GM18498 (cell line): ENCODE measurements around the gene FAM222A.
"Not testable (repeated sequence)": the region's sequence is repeated elsewhere in the genome, so short reads cannot be mapped to it uniquely, and the experiment has no call there.

ENCODE experiments used
- ATAC-seq: cut with Tn5 transposase; IDR thresholded peaks from one replicate; pipeline ENCODE4 v1.9.1; 2021; ENCODE audit warnings: mild to moderate bottlenecking, moderate library complexity; ENCODE audit not compliant: unreplicated experiment

Gene FAM222A

DNA sequence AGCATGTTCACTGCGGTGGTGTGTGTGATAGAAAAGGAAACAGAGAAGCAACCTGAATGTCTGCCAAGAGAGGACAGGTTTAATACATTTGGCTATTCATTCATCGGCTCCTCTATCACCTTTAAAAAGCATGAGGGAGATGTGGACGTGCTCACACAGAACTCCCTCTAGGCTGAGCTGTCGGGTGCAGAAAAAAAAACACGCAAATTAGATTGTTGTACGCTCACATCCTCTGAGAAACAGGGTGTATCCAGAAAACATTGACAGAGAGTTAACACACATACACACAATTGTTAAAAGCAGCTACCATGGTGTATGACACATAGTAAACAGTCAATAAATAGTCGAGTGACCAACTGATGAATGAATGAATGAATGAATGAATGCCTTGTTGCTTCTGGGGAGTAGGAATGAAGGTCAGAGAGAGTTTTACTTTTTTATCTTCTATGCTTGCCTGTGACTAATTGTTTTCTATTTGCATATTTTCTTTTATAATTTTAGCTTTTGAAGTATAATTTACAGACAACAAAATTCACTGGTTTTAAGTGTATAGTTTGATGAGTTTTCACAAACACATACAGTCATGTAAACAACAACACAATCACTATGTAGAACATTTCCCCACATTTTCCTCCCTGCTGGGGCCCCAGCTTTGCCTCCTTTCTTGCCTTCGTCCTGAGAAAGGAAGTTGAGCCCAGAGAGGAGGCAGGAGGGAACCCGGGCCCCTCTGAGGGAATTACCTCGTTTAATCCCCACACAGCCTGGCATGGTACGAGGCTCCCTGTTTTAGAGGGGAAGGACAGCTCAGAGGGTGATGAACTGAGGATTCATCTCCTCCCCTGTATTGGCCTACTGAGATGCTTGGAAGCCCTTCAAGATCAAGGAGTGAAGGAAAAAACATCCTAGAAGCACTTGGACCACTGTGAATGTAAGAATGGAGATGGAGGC, 19.7 kb upstream of the FAM222A start:
- ATAC-seq: no peak

DNA sequence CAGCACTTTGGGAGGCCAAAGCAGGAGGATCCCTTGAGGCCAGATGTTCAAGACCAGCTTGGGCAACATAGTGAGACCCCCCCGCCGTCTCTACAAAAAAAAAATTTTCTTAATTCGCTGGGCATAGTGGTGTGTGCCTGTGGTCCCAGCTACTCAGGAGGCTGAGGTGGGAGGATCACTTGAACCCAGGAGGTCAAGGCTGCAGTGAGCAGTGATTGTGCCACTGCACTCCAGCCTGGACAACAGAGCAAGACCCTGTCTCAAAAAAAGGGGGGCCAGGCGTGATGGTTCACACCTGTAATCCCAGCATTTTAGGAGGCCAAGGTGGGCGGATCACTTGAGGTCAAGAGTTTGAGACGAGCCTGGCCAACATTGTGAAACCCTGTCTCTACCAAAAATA, 19.0 kb upstream of the FAM222A start:
- ATAC-seq: not testable (repeated sequence)

DNA sequence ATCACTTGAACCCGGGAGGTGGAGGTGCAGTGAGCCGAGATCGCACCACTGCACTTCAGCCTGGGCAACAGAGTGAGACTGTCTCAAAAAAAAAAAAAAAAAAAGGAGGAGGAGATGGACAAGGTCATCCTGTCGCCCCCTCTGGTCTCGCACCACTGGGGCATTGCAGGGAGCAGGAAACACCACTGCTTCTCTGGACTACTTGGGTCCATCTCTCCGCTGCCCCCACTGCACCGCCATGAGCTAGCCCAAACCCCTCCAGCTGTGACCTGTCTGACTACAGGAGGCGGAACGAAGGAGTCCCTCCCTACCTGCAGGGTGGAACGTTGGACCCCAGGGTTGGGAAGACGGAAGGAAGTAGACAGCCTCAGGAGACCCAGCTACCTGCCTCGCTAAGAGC, 18.2 kb upstream of the FAM222A start:
- no peak for ATAC-seq

DNA sequence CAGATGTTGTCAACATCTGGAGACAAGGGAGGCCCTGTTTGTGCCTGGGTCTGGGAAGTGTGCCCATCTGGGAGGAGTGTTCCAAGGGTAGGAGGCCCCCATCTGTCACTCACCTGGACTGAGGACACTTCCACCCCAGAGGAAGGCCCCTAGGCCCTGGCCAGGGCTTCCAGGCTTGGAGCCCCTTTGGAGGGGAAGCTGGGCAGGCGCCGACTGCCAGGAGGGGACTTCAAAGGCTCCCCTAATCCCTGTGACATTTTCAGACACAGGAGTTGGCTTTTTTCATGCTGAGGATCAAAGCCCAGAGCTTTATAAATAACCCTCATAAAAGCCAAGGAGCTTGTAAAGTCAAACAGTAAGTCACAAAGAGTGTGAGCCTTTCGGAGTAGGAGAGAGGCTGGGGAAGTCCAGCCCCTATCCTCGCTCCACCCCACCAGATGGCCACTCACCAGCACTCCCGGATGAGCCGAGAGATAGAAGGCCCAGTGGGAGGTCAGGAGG, 17.6 kb upstream of the FAM222A start:
- no peak for ATAC-seq

DNA sequence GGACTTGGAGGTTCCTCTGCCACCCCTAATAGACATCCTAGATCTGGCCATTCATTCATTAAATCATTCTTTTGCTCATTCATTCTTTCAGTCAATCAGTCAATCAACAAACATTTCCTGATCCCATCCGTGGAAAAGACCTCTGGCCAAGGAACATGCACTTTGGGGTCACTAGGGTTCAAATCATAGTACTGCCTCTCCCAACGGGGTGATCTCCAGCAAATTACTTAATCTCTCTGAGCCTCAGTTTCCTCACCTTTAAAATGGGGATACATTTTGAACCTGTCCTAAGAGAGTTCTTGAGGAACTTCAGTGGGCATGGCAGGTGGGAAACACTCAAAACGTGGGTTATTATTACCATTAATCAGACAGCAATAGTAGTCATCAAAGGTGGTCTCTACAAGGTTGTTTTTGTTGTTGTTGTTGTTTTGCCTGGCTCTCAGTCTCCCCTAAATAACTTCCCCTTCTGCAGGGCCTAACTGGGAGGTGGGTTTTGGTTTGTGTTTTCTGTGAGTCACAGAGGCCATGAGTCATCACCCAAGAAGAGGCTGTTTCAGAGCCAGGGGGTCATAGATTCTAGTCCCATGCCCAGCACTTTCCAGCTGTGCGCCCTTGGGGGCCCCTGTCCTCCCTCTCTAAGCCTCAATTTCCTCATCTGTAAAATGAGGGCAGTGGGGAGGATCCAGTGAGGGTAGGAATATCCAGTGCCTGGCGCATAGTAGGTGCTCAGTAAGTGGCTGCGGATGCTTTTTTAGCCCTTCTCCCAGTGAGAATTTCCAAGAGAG, 16.9 kb upstream of the FAM222A start:
- no peak for ATAC-seq

DNA sequence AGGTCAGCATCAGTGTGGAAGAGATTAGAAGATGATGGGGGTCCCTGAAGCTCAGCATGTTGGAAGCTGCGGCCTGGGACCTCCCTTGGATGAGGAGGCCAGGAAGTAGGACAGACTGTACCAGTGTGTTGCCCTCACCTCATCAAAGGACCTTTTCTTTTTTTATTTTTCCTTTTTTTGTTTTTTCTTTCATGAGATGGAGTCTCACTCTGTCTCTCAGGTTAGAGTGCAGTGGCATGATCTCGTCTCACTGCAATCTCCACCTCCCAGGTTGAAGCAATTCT, 16.4 kb upstream of the FAM222A start:
- ATAC-seq: no peak

DNA sequence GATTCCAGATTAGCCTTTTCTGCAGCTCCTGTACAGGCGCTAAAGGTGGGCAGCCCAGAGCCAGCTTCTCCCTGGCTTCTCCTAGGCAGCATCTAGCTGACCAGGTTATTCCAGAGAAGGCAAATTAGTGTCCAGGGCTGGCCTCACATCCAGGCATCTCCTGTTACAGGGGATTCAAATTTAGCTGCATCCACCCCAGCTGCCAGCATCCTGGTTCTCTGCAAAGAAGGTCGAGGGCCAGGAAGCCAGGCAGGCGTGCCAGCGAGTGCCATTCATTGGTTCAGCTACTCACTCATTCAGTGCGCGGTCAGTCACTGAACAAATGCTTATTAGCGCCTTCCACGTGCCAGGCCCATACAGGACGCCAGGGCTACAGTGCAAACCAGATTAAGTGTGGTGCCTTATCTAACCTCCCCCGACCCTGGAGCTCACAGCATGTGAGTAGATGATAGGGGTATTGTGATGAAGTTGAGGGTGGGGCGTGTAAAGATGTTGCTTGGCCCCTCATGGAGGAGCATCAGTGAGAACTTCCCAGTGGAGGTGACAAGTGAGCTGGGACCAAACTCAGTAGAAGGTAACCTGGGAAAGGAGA, 15.7 kb upstream of the FAM222A start:
- ATAC-seq: no peak

DNA sequence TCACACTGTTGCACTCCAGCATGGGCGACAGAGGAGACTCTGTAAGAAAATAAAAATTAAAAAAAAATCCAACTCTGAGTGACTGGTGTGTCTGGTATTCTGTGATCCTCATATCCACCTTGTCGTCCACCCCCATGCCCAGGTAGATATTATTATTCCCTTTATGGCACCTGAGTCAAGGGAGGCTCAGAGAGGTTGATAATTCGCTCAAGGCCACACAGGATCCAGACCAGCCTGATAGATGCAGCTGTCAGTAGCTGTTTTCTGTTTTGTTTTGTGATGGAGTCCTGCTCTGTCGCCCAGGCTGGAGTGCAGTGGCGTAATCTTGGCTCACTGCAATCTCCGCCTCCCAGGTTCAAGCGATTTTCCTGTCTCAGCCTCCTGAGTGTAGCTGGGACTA, 14.8 kb upstream of the FAM222A start:
- ATAC-seq: no peak

DNA sequence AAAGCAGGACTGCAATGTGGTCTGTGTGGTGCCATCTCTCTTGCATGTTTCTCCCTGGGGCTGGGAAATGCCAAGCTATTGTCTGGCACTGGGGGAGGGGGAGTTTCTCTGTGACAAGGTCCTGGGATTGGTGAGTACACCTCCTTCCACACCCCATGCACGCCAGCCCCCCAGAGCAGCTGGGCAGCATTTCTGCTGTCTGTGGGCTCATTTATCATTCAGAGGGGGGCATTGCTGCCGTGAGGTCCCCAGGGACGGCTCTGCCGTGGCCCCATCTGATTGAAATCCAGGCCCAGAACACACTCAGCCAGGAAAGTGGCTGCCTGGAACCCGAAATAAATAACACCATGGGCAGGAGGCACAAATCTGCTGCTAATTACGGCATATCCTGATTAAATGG, 12.6 kb upstream of the FAM222A start:
- ATAC-seq: no peak

DNA sequence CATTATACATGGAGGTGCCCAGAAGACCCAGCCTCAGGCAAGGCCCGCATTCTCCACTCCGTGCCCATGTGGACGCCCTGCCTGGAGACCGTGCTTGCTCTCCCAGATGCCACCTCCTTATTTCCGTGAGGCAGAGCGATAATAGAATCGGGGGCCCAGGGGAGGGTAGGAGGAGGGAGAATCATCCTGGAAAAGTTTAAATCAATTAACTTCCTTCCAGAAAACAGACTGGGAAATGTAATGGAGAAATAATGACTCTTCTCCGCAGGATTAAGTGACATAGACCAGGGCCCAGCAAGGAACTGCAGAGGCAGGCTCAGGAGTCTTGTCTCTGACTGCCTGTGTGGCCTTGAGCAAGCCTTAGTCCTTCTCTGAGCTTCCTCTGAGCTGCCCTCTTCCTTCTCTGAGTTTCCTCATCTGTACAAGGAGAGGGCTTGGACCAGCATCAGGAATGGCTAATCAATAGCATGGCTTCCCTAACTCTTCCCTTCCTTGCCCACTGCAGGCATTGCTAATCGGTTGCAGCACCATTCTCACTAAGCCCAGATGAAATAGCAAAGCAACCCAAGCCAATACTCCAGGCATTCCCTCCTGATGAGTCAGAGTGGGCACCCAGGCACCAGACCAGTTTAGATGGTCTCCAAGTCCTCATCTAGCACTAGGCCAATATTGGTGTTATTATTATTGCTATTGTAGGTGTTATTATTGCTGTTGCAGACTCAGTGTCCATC, 11.3 kb upstream of the FAM222A start:
- no peak for ATAC-seq

DNA sequence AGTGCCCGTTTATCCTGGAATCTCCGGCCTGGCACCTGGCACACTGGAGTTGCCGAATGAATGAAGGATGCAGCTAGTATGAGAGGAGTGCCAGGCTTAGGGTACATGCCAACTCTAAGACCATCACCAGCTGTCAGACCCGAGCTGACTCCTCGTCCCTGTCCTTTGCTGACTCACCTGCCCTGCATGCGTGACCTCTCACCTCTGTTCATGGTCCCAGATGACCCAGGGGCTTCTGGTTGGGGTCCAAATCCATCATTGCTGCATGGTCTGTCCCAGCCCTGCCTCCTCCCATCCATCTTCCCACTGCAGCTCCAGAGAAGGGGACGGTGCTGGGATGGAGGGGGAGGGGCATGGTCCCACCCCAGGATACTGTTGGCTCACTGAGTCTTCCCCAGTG, 9.9 kb upstream of the FAM222A start:
- ATAC-seq: no peak

DNA sequence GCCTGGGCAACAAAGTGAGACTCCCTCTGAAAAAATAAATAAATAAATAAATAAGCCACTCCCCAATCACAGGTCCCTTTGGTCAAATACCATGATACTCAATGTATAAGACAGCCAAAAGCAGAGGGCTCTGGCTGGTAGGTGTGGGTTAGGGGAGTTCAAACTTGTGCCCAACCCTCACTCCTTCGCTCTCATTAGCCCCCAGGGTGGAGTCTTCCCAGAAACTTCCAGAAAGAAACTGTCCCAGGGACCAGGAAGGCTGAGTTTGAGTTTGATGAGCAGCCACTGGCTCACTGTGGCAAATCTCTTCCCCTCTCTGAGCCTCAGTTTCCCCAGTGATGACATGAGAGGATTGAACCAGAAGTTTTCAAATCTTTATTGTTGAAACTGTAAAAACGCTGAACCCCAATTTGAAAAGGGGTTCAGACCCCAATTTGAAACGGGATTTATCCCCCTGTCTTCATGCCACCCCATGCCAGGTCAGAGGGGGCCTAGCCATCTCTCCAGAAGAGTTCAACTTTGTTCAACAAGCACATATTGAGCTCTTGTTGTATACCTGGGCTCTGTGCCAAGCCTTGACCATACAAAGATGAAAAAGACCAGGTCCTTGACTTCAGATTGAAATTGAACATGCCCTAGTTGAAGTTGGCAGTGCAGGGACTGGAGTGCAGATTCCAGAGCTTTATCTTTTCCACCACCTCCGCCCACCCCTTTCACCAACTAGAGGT, 9.1 kb upstream of the FAM222A start:
- ATAC-seq: no peak

DNA sequence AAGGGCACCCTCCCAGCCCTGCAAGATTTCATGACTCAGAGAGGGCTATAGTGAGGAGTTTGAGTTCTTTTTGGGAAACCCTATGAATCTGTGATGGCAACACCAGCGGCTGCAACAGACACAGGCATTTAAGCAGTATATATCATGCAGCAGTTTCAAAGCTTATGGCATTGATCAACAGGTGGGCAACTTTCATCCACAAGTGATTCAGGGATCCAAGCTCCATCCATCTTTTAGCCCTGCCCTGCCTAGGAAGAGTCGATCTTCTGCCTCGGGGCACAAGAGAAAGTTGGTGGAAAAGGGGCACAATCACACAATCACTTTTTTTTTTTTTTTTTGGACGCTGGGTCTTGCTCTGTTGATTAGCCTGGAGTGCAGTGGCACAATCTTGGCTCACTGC, 8.3 kb upstream of the FAM222A start:
- no peak for ATAC-seq

DNA sequence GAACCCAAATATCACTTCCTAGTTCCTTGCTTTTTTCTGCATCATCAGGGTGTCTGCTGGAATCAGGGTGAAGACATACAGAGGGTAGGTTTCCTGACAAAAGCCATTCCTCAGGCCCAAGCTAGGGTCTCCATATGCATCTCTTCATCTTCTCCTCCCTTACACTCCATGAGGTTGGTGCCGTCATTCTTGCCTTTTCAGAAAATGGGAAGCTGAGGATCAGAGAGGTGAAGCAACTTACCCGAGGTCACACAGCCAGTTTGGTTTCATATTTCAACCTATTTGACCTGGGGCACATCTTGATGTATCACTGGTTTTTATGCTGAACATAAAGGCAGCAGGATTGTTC, 7.3 kb upstream of the FAM222A start:
- no peak for ATAC-seq

DNA sequence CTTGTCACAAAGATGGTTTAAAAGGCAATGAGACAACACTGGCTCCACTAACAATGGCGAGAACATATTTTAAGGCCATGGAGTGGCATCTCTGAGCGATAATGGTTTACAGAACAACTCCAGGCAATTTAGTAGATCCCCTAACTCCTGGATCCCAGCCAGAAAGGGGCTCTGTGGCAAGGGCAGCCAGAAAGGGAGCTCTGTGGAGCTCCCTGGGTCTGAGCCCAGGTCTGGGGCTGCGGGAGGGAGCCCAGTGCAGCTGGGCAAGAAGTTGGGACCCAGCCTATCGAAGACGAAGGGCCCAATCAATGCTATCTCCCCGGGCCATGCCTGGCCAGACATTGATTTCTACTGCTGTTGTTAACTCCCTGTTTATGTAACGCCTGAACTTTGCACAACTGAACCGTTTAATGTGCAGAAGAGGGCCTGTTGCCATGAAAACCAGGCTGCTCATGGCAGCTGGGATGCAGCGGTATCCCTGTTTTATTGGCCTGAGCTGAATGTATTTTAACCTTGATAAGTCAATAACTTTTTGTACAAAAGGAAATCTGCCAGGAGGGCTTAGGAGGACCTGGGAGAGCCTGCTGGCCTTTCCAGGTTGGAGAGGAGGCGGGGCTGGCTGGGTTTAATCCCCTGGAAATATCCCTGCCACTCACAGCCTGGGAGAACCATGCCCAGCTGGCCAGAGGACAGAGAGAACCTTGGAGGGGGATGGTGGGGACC, 6.7 kb upstream of the FAM222A start:
- ATAC-seq: no peak

DNA sequence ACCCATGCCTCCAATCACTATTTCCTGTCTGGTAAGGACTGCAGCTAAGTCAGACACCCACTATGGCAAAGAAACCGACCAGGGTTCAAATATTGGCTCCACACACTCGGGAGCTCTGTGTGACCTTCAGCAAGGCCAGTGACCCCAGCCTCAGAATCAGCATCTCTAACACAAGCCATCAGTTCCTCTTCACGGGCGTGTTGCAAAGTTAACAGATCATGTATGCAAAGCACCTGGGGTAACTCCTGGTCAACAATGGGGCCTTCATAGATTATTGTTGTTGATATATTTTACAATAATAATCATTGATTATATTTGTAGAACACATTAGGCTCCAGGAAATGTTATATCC, 6.2 kb upstream of the FAM222A start:
- ATAC-seq: no peak

DNA sequence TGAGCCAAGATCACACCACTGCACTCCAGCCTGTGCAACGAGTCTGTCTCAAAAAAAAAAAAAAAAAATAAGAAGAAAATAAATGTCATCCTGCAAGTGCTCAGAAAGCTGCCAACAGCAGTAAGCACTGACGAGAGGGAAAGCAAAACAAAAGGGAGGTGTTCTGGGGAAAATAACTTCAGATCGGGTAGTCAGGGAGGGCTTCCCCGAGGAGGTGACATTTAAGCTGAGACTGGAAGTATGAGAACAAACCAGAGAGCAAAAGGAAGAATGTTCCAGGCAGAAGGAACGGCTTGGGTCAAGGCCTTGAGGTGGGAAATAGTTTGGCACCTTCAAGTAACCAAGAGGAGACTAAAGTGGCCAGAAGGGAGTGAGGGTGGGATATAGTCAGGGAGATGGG, 4.7 kb upstream of the FAM222A start:
- ATAC-seq: no peak

DNA sequence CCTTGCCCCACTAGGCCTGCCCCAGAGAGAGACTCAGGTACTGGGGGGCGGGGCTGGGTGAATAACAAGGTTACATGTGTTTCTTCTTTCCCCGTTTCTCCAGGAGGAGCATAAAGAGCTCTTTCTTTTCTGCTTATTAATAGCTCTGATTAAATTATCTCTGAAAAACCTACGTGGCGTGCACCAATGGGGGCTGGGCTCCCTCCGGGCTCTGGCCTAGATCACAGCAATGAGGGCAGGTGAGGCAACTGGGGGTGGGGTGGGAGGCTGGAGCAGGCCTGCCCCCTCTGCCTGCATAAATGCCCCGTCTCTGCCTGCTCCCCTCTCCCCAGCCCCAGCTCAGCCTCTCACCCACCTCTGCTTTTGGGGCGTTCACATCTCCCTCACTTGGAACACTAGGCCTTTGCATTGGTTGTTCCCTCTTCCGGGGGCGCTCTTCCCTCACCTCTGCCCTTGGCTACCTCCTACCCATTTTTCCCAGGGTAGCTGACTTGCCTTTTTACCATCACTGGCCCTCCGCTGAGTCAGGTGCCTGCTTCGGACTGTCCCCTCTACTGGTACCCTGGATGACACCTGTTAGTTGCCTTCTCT, 4.1 kb upstream of the FAM222A start:
- ATAC-seq: no peak

DNA sequence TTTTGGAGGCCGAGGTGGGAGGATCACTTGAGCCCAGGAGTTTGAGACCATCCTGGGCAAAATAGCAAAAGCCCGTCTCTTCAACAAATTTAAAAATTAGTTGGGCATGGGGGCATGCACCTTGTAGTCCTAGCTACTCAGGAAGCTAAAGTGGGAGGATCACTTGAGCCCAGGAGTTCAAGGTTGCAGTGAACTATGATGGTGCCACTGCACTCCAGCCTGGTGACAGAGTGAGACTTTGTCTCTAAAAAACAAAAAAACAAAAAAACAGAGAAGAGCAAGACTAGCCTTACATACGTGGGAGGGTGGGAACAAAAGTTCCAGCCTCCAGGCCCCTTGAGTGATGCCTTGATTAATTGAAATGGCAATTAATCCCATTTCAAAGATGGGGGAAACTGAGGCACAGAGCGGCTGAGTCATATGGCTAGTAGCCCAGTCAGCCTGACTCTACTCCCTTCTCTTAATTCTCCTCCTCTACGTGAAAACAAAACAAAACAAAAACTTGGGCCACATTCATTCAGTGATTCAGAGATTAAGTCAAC, 3.3 kb upstream of the FAM222A start:
- ATAC-seq: no peak
